Right lobe of liver (tissue), 6 donors: ENCODE data around the gene LAMB3. TPM values are rescaled to one million over a fixed set of nuclear protein-coding genes. Genes with fewer than 3 reads are reported as not detected.

Experiments used
- ATAC-seq, 4 donors: fragments of 200-7000 bp; cut with Tn5 transposase; one replicate each; pipeline ENCODE4 v1.9.1; 2020; ENCODE audit warnings: mild to moderate bottlenecking in 4 of 4, moderate library complexity in 4 of 4
- DNase-seq, 3 donors: peaks; one replicate each; pipeline ENCODE4 v3.0.0-alpha.2; 2020
- H3K27ac ChIP-seq, 3 donors: fragments of 200-600 bp; one replicate each; pipeline ENCODE4 v1.8.0; 2022
- H3K27me3 ChIP-seq, 2 donors: fragments of 200-600 bp; one replicate each; pipeline ENCODE4 v1.8.0; 2022
- H3K36me3 ChIP-seq, 4 donors: fragments of 200-600 bp; sonication (generic) in 1 of 4; one replicate each; pipeline versions ENCODE4 v1.5.1 to v1.8.0; 2017 to 2022; ENCODE audit warnings: control low read depth in 1 of 4
- H3K4me1 ChIP-seq, 4 donors: fragments of 200-600 bp; sonication (generic) in 1 of 4; one replicate each; pipeline versions ENCODE4 v1.5.1 to v1.8.0; 2017 to 2022; ENCODE audit warnings: control low read depth in 1 of 4
- H3K4me3 ChIP-seq, 3 donors: fragments of 200-600 bp; one replicate each; pipeline ENCODE4 v1.8.0; 2022
- H3K9me3 ChIP-seq, 4 donors: fragments of 200-600 bp; sonication (generic) in 1 of 4; one replicate each; pipeline versions ENCODE4 v1.5.1 to v1.8.0; 2017 to 2022; ENCODE audit warnings: control low read depth in 1 of 4
- CTCF ChIP-seq, 4 donors: fragments of 200-600 bp in 3 of 4; fragments of 450-650 bp in 1 of 4; IDR thresholded peaks; one replicate each; pipeline versions ENCODE4 v1.5.1 to v1.8.0; 2016 to 2022; ENCODE audit warnings: antibody characterized with exemption in 4 of 4, mild to moderate bottlenecking in 2 of 4
- POLR2A ChIP-seq: fragments of 450-650 bp; IDR thresholded peaks from one replicate; pipeline ENCODE4 v1.6.1; 2017; ENCODE audit warnings: antibody characterized with exemption, mild to moderate bottlenecking
- WGBS: methylation state at CpG from one replicate; pipeline ENCODE4 v1.1.6; 2018; ENCODE audit warnings: low coverage, low lambda C conversion rate; ENCODE audit not compliant: insufficient coverage; ENCODE audit errors: missing lambda C conversion rate; 5-methylcytosine and 5-hydroxymethylcytosine counted together
- intact Hi-C, 2 donors: fragments of 100-400 bp; cut with DNase I; formaldehyde crosslinking; loops; one replicate each; pipeline versions ENCODE4 v1.11.2 to v1.14.1; 2022
- total RNA-seq, 6 experiments: library from RNA; depleted of rRNA in 2 of 6; stranded (reverse); fragments of >200 nt in 2 of 6; fragmentation: NEBNext Ultra II Directional in 3 of 6; extraction: Animal tissue kit (Norgen Biotek cat#: 25700) in 3 of 6; gene quantifications; one replicate each; pipeline versions ENCODE4 v1.1.0 to v1.2.4, GENCODE V29; 2016 to 2023
- donor health status: DM: no; HTN: yes; CAD: no.
- donor health status: DM: no; HTN: no; CAD: no.
- donor health status: DM: no; HTN: no; CAD: no.
- donor health status: DM: no; HTN: yes; CAD: no.
- donor health status: DM: no; HTN: yes; CAD: no.

LAMB3 gene
- total RNA-seq, 6 experiments from 2014 or later: 5.0 to 14.6 (median 8.4) TPM

DNA sequence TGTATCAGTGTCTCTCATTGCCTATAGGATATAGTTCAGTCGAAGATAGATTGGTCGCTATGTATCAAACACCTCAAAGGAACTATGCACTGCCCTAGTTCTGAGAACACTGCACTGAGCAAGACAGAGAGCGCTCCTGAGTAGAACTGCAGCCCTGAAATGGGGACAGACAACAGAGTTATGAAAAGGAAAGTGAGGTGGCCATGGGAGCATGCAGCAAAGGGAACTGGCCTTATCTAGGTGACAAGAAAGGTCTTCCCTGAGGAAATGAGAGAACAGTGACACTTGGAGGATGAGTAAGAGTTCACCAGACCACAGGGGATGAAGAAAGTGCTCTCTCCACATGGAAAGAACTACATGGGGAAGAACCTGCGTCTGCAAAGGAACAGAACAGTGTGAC, 15.5 kb upstream of the LAMB3 start:
- Histone ChIP-seq H3K27ac (no peak overlapping the region), H3K36me3 (no peaks in the 10 kb centered on the region), H3K27me3 (no peaks in the 10 kb centered on the region), H3K9me3 (no peaks in the 10 kb centered on the region), H3K4me3 (no peak overlapping the region), H3K4me1 (peaks cover 0 to 61% (median 25%) of the 10 kb centered on the region in 4 donors)
- 86% methylated on average over 4 of the region's 4 CpGs for WGBS
- peak in 2 of 4 donors; percentile 8 to 51 for ATAC-seq
- TF ChIP-seq POLR2A (no peak), CTCF (IDR thresholded peaks at IDR 0.05) (no peak)
- DNase-seq: no peak
- intact Hi-C loops: no loop called here

GRCh38 chr1:209667103-209667502, 14.9 kb upstream of the LAMB3 start:
- Histone ChIP-seq H3K4me3 (no peak overlapping the region), H3K27me3 (no peaks in the 10 kb centered on the region), H3K4me1 (peaks cover 0 to 61% (median 27%) of the 10 kb centered on the region in 4 donors), H3K9me3 (no peaks in the 10 kb centered on the region), H3K27ac (no peak overlapping the region), H3K36me3 (no peaks in the 10 kb centered on the region)
- 33% methylated on average over 1 of the region's 1 CpG for WGBS
- DNase-seq: no peak
- TF ChIP-seq CTCF (IDR thresholded peaks at IDR 0.05) (no peak), POLR2A (no peak)
- intact Hi-C loops: no loop called here
- peak in 3 of 4 donors; percentile 19 to 50 (median 49) for ATAC-seq

GRCh38 chr1:209662879-209663327, 10.7 kb upstream of the LAMB3 start:
- no peak for DNase-seq
- peaks cover 0 to 63% (median 31%) of the 10 kb centered on the region in 4 donors for H3K4me1 ChIP-seq
- ATAC-seq: peak; percentile 74 to 90 (median 76)
- WGBS: 31% methylated on average over 3 of the region's 3 CpGs
- no peaks in the 10 kb centered on the region for H3K36me3 ChIP-seq
- H3K9me3 ChIP-seq: no peaks in the 10 kb centered on the region
- intact Hi-C loops: no loop called here
- H3K4me3 ChIP-seq: no peak overlapping the region
- TF ChIP-seq POLR2A (peak; percentile 31), CTCF (IDR thresholded peaks at IDR 0.05) (no peak)
- peak overlapping the region in 2 of 3 donors; percentile 28 to 60 for H3K27ac ChIP-seq
- no peaks in the 10 kb centered on the region for H3K27me3 ChIP-seq

- H3K36me3 ChIP-seq: no peaks in the 10 kb centered on the region
- no peaks in the 10 kb centered on the region for H3K9me3 ChIP-seq
- ATAC-seq (no peak), DNase-seq (no peak)
- H3K27ac ChIP-seq: no peak overlapping the region
- H3K4me3 ChIP-seq: no peak overlapping the region
- H3K27me3 ChIP-seq: no peaks in the 10 kb centered on the region
- peaks cover 0 to 67% (median 34%) of the 10 kb centered on the region in 4 donors for H3K4me1 ChIP-seq
- WGBS: 62% methylated on average over 1 of the region's 1 CpG
- intact Hi-C loops: no loop called here
- no peak for TF ChIP-seq POLR2A
- no peak for TF ChIP-seq CTCF (IDR thresholded peaks at IDR 0.05)
These were observed 8.8 kb upstream of the LAMB3 start for GRCh38 chr1:209661071-209661470.

GRCh38 chr1:209659909-209660308, 7.7 kb upstream of the LAMB3 start:
- Histone ChIP-seq H3K4me3 (no peak overlapping the region), H3K36me3 (no peaks in the 10 kb centered on the region), H3K4me1 (peaks cover 0 to 77% (median 35%) of the 10 kb centered on the region in 4 donors), H3K9me3 (no peaks in the 10 kb centered on the region), H3K27me3 (no peaks in the 10 kb centered on the region), H3K27ac (no peak overlapping the region)
- intact Hi-C loops: no loop called here
- no peak for DNase-seq
- WGBS: 32% methylated on average over 5 of the region's 5 CpGs
- no peak for TF ChIP-seq CTCF (IDR thresholded peaks at IDR 0.05)
- TF ChIP-seq POLR2A: no peak
- no peak for ATAC-seq
